Mucosa of rectum (tissue), 2 donors: Measurements from ENCODE around the gene B4GALNT4.

Experiments
- H3K27ac ChIP-seq, 2 donors: one replicate each; pipeline ENCODE4 v1.7.0; 2013; ENCODE audit warnings: inconsistent platforms in 2 of 2, low read depth in 2 of 2, low read length in 2 of 2
- H3K27me3 ChIP-seq, 2 donors: one replicate each; pipeline ENCODE4 v1.7.0; 2013; ENCODE audit warnings: low read length in 2 of 2; ENCODE audit not compliant: control insufficient read depth in 2 of 2, insufficient read depth in 2 of 2
- H3K36me3 ChIP-seq, 2 donors: one replicate each; pipeline ENCODE4 v1.7.0; 2013; ENCODE audit warnings: low read length in 2 of 2; ENCODE audit not compliant: control insufficient read depth in 2 of 2, insufficient read depth in 2 of 2
- H3K4me1 ChIP-seq, 2 donors: one replicate each; pipeline ENCODE4 v1.7.0; 2013; ENCODE audit warnings: low read length in 2 of 2, mild to moderate bottlenecking in 1 of 2; ENCODE audit not compliant: control insufficient read depth in 2 of 2, insufficient read depth in 2 of 2
- H3K4me3 ChIP-seq, 2 donors: one replicate each; pipeline ENCODE4 v1.7.0; 2013; ENCODE audit warnings: low read length in 2 of 2
- H3K9ac ChIP-seq, 2 donors: one replicate each; pipeline ENCODE4 v1.7.0; 2013; ENCODE audit warnings: low read length in 2 of 2, low read depth in 1 of 2, mild to moderate bottlenecking in 1 of 2
- H3K9me3 ChIP-seq, 2 donors: one replicate each; pipeline ENCODE4 v1.7.0; 2013; ENCODE audit warnings: low read length in 2 of 2; ENCODE audit not compliant: control insufficient read depth in 2 of 2
- donor health status: healthy.
- donor health status: Normal muscosa, but diverticular disease.

B4GALNT4 gene

DNA sequence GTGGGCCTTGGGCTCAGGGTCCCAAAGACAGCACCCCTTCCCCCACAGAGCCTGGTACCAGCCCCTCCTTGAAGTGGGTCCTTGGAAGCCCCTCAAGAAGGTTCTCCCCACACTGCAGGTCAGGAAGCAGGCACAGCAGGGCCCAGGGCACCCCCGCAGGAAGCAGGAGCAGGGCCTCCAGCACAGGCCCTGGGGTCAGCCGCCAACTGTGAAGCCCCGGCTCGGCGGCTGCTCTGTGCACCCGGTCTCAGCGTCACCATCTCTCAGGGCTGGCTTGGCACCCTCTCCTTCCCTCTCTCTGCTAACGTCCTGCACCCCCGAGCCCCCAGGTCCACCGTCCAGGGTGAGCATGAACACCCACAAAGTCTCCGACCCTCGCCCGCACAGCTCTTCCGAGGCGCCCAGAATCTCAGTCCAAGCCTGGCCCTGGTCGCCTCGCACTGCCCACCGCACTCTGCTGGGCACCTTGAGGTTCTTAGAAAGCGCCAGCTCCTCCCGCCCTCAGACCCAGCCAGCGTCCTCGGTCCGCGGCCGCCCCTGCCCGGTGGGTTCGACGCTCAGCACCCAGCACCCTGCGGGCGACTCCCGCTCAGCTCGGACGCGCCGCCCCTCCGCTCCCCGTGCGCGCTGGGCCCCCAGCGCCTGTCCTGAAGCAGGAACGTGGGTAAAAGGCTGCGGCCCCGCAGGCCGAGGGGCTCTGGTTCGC, 46.9 kb downstream of the B4GALNT4 start:
- H3K4me3 ChIP-seq, result peak overlapping the region; percentile 66 to 71
- no peaks in the 10 kb centered on the region for H3K9me3 ChIP-seq
- H3K4me1 ChIP-seq, result peaks cover 14 to 18% of the 10 kb centered on the region in 2 donors
- peak overlapping the region; percentile 92 to 95 for H3K27ac ChIP-seq
- H3K36me3 ChIP-seq, result no peaks in the 10 kb centered on the region
- peak overlapping the region; percentile 68 to 94 for H3K9ac ChIP-seq
- no peaks in the 10 kb centered on the region for H3K27me3 ChIP-seq

DNA sequence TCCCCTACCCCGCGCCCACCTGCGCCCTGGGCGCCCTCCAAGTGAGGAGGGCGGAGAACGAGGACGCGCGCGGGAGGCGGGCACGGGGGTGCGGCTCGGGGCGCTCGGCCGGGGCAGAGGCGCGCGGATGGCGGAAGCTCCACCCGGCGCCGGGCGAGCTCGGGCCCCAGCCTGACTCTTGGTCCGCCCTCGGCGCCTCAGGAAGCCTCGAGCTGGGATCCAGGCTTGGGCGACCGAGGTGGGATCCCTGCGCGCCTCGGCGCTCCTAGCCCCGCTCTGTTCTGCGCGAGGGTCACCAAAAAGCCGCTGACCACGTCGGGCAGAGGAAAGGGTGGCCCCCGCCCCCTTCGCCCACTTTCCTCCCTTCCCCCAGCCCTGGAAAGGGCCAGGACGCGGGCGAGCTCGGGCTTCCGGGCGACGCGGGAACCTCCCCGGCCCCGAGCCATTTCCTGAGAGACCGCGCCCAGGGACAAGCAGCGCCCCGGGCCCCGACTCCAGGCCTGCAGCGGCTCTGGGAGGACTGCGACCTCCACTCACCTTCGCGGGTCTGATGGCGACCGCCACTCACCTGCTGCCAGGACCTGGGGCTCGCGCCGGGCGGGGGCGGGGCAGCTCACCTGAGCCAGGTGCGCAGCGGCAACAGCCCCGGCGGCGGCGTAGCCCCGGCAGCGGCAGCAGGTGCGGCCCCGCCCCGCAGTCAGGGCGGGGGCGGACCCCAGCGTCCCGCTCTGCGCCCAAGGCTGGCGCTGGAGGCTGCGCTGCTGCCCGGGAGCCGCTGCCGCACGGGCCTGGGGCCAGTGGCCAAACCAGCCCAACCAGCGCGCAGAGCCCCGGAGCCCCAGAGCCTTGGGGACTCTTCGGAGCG, 47.7 kb downstream of the B4GALNT4 start:
- Histone ChIP-seq H3K27me3 (no peaks in the 10 kb centered on the region), H3K9ac (peak overlapping the region; percentile 75 to 94), H3K4me3 (peak overlapping the region; percentile 66 to 71)

DNA sequence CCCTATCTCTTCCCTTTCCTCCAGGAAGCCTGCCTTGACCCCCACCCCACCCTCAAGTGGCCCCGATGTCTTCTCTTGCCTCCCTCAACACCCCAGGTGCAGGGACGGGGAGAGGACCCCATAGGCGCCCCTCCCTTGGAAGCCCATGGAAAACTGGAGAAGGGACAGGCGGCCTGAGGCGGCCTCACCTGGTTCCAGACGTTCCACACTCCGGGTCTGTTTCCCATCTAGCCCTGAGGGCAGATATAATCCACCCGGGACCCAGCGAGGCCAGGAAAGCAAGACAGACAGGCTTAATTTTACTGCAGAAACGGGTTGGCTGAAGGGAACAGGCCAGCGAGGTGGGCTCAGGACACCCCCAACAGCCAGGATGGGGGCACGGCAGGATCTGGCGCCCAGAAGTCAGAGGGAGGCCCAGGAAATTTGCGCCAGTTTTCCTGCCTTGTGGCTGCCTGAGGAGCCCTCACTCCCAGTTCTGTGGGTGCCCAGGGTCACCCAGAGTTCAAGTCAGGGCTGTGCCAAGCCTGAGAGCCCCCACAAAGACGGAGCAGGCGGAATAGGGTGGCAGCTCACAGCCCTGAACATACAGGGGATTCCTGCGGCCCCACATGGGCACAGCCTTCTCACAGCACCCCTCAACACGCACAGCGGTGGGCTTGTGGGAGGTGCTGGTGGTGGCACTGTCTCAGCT, 48.5 kb downstream of the B4GALNT4 start:
- no peaks in the 10 kb centered on the region for H3K9me3 ChIP-seq
- H3K4me3 ChIP-seq, result peak overlapping the region; percentile 66 to 71
- peaks cover 14 to 18% of the 10 kb centered on the region in 2 donors for H3K4me1 ChIP-seq
- no peaks in the 10 kb centered on the region for H3K36me3 ChIP-seq
- peak overlapping the region in 1 of 2 donors; percentile 94 for H3K9ac ChIP-seq
- H3K27ac ChIP-seq, result peak overlapping the region; percentile 92 to 95
- no peaks in the 10 kb centered on the region for H3K27me3 ChIP-seq

More for the DNA sequence above, 47.7 kb downstream of the B4GALNT4 start:
- H3K9me3 ChIP-seq, result no peaks in the 10 kb centered on the region
- H3K4me1 ChIP-seq, result peaks cover 14 to 18% of the 10 kb centered on the region in 2 donors
- H3K27ac ChIP-seq, result peak overlapping the region; percentile 92 to 95
- no peaks in the 10 kb centered on the region for H3K36me3 ChIP-seq

DNA sequence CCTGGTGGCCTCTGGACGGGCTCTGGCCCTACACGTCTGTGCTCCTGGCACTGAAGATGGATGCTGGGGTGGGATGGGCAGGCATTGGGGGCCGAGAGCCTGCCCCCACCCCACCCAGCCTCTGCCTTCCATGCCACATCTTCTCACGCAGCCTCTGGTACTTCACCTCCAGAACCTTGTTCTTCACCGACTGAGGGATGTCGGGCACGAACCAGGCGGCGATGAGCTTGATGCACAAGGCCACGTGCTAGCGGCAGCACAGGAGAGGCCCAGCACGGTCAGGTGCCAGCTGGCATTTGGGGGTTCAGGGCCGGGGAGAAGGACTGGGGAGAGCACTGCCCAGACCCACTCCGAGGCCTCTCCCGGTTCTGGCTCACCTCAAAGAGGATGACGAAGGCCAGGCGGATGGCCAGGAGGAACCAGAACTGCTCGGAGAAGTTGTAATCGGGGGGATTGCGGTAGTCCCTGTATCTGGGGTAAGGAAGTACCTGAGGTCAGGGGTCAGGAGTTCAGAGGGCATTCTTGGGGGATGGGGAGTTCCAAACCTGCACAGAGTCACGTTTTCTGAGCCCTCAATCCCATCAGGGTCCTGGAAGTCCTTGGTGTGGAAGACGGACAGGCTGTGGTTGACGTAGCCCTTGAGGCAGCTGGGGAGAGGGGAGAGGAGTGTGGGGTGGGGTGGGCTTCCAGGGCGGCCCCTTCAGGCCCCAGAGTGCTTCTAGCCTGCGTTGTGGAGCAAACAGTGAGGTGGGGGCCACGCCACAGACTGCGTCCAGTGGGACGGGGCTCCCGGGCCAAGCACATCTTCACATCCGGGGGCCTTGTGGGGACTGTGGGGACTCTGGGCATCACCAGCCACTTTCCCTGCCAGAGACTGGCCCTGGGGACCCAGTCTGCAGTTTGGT, 49.3 kb downstream of the B4GALNT4 start:
- Histone ChIP-seq H3K9ac (no peak overlapping the region), H3K9me3 (no peaks in the 10 kb centered on the region), H3K27ac (no peak overlapping the region), H3K27me3 (no peaks in the 10 kb centered on the region), H3K4me3 (no peak overlapping the region), H3K36me3 (peaks cover 0 to 3% of the 10 kb centered on the region in 2 donors), H3K4me1 (peaks cover 14 to 18% of the 10 kb centered on the region in 2 donors)

DNA sequence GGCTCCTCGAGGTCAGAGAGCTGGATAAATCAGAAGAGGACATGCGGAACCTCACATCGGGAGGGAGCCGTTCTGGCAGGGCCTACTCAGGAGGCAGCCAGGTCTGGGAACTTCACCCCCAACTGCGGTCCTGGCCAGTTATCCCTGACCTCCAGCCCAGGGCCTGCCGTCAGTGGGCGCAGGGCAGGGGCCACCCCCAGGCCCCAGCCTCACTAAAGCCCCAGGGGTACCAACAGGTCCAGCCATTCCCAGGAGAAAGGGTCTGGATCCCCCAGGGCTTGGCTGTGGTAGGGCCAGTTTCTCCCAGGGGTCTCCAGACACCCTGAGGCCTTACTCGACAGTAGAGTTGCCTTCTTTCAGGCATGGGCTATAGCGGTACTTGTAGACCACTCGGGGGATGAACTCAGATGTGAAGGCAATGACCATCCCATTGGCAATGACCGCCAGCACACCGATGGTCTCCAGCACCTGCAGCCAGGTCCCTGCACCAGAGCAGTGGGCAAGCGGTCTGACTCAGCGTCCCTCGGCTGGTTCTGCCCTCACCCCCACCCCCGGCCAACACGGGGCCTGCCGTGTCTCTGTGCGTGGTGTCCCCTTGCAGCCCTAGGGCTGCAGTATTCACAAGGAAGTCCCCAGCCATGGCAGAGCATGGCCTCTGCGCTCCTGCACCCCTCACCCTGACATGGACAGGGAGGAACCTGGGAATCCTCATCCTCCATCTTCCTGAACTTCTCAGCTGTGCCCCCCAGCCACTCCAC, 50.1 kb downstream of the B4GALNT4 start:
- Histone ChIP-seq H3K4me3 (no peak overlapping the region), H3K36me3 (peaks cover 0 to 3% of the 10 kb centered on the region in 2 donors), H3K4me1 (peaks cover 13 to 16% of the 10 kb centered on the region in 2 donors), H3K27ac (no peak overlapping the region), H3K27me3 (no peaks in the 10 kb centered on the region), H3K9ac (no peak overlapping the region), H3K9me3 (no peaks in the 10 kb centered on the region)

DNA sequence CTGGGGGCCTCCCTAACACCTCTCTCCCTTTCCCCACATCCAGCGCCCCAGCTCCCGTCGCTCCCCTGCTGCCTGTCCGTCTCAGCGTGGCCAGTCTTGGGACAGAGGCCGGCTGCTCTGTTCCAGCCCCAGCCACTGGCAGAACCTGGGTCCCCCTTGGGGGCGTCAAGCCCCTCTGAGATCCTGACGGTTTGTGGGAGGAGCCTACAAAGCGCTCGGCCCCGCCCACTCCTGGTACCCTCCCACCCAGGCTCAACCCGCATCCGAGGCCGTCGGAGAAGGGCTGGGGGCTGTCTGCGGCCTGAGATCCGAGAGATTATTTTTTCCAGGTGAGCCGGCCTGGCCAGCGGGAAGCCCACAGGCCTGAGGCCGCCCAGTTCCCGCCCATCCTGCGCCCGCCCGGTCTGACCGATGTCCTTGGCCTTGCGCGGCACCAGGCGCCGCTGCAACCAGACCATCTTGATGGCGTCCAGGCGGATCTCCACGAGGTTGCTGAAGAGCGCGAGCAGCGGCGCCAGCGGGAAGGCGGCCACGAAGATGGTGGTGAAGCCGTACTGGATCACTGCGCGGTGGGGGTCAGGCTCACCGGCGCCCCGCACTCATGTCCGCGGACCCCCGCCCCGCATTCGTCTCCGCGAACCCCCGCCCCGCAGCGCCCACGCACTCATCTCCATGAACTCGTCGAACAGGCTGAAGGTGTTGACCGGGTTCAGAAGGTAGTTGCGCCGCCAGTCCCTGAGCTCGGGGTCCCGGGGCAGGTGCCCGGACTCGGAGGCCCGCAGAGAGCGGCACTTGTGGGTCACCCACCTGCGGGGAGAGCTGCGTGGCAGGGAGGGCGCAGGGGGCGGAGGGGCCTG, 51.0 kb downstream of the B4GALNT4 start:
- no peak overlapping the region for H3K27ac ChIP-seq
- peaks cover 9 to 10% of the 10 kb centered on the region in 2 donors for H3K4me1 ChIP-seq
- H3K36me3 ChIP-seq, result peaks cover 0 to 3% of the 10 kb centered on the region in 2 donors
- H3K9me3 ChIP-seq, result no peaks in the 10 kb centered on the region
- H3K4me3 ChIP-seq, result no peak overlapping the region
- no peak overlapping the region for H3K9ac ChIP-seq
- no peaks in the 10 kb centered on the region for H3K27me3 ChIP-seq

DNA sequence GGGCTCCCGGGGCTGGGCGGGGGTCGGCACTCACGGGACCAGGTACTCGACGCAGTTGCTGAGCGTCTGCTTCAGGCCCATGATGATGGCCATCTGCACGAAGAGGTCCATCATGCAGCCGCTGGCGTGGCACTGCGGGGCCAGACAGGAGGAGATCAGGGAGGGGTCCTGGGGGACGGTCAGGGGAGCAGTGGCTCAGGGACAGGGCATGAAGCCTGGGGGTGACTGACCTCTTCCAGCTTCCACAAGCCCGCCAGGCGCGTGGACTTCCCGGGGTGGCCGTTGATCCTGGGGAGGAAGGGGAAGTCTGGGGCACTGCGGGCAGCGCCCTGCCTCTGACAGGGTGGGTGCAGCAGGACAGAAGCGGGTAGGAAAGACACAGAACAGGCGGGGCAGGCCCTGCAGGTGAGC, 51.6 kb downstream of the B4GALNT4 start:
- Histone ChIP-seq H3K36me3 (peaks cover 0 to 3% of the 10 kb centered on the region in 2 donors), H3K4me1 (peaks cover 3 to 4% of the 10 kb centered on the region in 2 donors), H3K4me3 (no peak overlapping the region), H3K27ac (no peak overlapping the region), H3K9me3 (no peaks in the 10 kb centered on the region), H3K9ac (no peak overlapping the region), H3K27me3 (no peaks in the 10 kb centered on the region)

DNA sequence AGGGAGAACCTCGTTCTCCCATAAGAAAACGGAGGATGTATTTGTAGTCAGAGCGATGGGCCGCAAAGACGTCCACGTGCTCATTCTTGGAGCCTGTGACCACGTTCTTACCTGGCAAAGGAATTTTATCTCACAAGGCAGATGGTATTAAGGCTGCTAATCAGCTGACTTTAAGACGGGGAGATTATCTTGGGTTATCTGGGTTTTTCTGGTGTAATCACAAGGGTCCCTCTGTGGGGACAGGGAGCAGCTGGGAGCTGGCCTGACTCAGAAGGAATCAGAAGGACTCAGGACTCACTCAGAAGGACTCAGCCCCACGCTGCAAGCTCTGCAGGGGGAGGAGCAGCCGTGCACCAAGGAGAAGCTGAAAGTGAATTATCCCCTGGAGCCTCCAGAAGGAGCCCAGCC, 53.0 kb downstream of the B4GALNT4 start:
- no peaks in the 10 kb centered on the region for H3K9me3 ChIP-seq
- H3K27ac ChIP-seq, result no peak overlapping the region
- no peak overlapping the region for H3K9ac ChIP-seq
- H3K4me3 ChIP-seq, result no peak overlapping the region
- H3K27me3 ChIP-seq, result no peaks in the 10 kb centered on the region
- H3K36me3 ChIP-seq, result peaks cover 0 to 3% of the 10 kb centered on the region in 2 donors
- no peaks in the 10 kb centered on the region for H3K4me1 ChIP-seq
